NB4 (cell line): ENCODE measurements around the gene CXCR4.

ENCODE experiments used
- DNase-seq: peaks from one replicate; pipeline ENCODE4 v3.0.0; 2010; ENCODE audit warnings: low read depth
- H3K4me3 ChIP-seq: one replicate; pipeline ENCODE4 v1.5.1; 2011; ENCODE audit warnings: mild to moderate bottlenecking, low read depth, low read length, moderate library complexity
- MYC ChIP-seq: IDR thresholded peaks from 2 replicates; pipeline ENCODE4 v1.6.1; 2011; ENCODE audit warnings: low read depth, low read length
- POLR2A ChIP-seq: IDR thresholded peaks from 2 replicates; pipeline ENCODE4 v1.6.1; 2011; ENCODE audit warnings: mild to moderate bottlenecking; ENCODE audit not compliant: insufficient read length; ENCODE audit errors: extremely low read depth
- TF ChIP-seq, protein P1 (sequence below): IDR thresholded peaks from 2 replicates; pipeline ENCODE4 v1.6.1; 2011; ENCODE audit warnings: low read depth, low read length
- TF ChIP-seq, protein P2 (sequence below): IDR thresholded peaks from one replicate; pipeline ENCODE4 v1.5.1; 2012; ENCODE audit warnings: low read depth, low read length

CXCR4 gene

DNA sequence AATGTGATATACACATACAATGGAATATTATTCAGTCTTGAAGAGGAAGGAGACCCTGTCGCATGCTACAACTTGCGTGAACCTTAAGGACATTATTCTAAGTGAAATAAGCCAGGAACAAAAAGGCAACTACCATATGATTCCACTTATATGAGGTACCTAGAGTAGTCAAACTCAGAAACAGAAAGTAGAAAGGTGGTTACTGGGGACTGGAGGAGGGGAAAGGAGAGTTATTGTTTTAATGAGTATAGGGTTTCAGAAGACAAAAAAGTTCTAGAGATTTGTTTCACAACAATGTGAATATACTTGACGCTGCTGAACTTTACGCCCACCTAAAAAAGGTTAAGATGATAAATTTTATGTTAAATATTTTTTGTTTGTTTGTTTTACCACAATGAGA, 47.0 kb downstream of the CXCR4 start:
- TF ChIP-seq MYC (no peak), POLR2A (no peak)
- TF ChIP-seq, protein P1, sequence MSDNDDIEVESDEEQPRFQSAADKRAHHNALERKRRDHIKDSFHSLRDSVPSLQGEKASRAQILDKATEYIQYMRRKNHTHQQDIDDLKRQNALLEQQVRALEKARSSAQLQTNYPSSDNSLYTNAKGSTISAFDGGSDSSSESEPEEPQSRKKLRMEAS: no peak
- TF ChIP-seq, protein P2, sequence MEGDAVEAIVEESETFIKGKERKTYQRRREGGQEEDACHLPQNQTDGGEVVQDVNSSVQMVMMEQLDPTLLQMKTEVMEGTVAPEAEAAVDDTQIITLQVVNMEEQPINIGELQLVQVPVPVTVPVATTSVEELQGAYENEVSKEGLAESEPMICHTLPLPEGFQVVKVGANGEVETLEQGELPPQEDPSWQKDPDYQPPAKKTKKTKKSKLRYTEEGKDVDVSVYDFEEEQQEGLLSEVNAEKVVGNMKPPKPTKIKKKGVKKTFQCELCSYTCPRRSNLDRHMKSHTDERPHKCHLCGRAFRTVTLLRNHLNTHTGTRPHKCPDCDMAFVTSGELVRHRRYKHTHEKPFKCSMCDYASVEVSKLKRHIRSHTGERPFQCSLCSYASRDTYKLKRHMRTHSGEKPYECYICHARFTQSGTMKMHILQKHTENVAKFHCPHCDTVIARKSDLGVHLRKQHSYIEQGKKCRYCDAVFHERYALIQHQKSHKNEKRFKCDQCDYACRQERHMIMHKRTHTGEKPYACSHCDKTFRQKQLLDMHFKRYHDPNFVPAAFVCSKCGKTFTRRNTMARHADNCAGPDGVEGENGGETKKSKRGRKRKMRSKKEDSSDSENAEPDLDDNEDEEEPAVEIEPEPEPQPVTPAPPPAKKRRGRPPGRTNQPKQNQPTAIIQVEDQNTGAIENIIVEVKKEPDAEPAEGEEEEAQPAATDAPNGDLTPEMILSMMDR: no peak
- DNase-seq: no peak

GRCh38 chr2:136069773-136070172, 48.2 kb downstream of the CXCR4 start:
- no peak for DNase-seq
- TF ChIP-seq, protein P2: no peak
- TF ChIP-seq, protein P1: no peak
- TF ChIP-seq MYC (no peak), POLR2A (no peak)
- no peak overlapping the region for H3K4me3 ChIP-seq

More for the DNA sequence above, 47.0 kb downstream of the CXCR4 start:
- H3K4me3 ChIP-seq: no peak overlapping the region

- DNase-seq: no peak
- H3K4me3 ChIP-seq: no peak overlapping the region
Observed at GRCh38 chr2:136068581-136069227, 49.2 kb downstream of the CXCR4 start.

DNA sequence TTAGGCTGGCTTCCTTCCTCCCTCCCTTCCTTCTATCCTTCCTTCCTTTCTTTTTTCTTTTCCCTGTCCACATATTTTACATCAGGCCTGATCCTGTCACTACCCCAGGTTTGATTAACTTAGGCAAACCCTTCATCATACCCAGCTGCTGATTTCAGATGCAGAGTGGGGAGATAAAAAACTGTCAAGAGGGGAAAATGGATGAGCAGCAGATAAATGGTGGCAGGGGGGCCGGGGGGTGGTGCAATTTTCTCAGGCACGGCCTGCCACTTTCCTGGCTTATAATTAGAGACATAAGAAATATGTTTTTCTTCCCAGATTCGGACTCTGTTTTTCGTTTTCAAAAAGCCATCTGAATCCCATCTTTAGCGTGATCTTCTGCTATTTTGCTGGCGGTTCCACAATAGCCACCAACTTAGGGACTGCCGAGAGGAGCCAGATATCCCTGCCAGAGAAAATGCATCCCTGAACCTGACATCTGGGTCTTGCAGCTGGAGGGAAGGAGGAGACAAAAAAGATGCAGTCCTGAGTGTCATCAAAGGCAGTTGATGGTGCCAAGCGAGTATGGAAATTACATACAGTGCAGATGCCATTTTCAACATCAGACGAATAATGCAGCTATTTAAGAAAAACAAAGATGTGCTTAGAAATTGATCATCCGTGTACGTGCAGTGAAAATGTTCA, 49.9 kb downstream of the CXCR4 start:
- TF ChIP-seq, protein P1: no peak
- TF ChIP-seq, protein P2: no peak
- no peak for TF ChIP-seq POLR2A
- TF ChIP-seq MYC: no peak
- no peak for DNase-seq
- H3K4me3 ChIP-seq: no peak overlapping the region

More at GRCh38 chr2:136068581-136069227, 49.2 kb downstream of the CXCR4 start:
- TF ChIP-seq, protein P2: no peak
- TF ChIP-seq MYC (no peak), POLR2A (no peak)
- TF ChIP-seq, protein P1: no peak

- DNase-seq: no peak
- TF ChIP-seq, protein P2: no peak
- no peak for TF ChIP-seq MYC
- TF ChIP-seq, protein P1: no peak
- no peak for TF ChIP-seq POLR2A
- H3K4me3 ChIP-seq: no peak overlapping the region
Observed at GRCh38 chr2:136067459-136067858, 50.5 kb downstream of the CXCR4 start.
